ENCODE results near the gene MYO1G. TPM values are rescaled to one million over a fixed set of nuclear protein-coding genes. Genes with fewer than 3 reads are reported as not detected.
"Not testable (repeated sequence)": the region's sequence is repeated elsewhere in the genome, so short reads cannot be mapped to it uniquely, and the experiment has no call there.

The MYO1G gene
- total RNA-seq, 6 experiments from 2014 or later = 0.92 to 4.5 (median 2.0) TPM

- Histone ChIP-seq H3K27me3 (no peaks in the 10 kb centered on the region), H3K36me3 (no peaks in the 10 kb centered on the region), H3K9me3 (no peaks in the 10 kb centered on the region), H3K27ac (no peak overlapping the region), H3K4me1 (no peaks in the 10 kb centered on the region), H3K4me3 (no peak overlapping the region)
- ATAC-seq (no peak), DNase-seq (no peak)
- TF ChIP-seq CTCF (IDR thresholded peaks at IDR 0.05) = no peak
- no peak for TF ChIP-seq POLR2A (IDR thresholded peaks at IDR 0.05)
- intact Hi-C loops (cut with DNase I) = no loop called here
Observed at GRCh38 chr7:44943631-44944030, 35.2 kb downstream of the MYO1G start.

DNA sequence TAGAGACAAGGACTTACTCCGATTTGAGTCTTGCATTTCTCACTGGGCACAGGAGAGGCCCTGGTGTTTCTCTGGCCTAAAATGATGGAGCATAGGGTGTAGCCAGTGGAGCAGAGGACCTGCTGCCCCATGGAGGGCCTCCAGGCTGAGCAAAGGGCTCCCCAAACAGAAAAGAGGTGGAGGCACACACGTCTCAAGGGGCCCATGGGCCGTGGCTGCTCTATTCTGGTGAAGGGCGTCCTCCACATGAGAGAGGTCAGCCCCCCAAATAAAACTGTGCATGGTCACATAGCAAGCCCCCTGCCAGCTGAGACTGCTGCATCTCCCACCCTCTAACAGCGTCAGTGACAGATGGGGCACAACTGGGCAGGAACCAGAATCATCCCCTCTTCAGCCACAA, 41.4 kb downstream of the MYO1G start:
- no peak overlapping the region for H3K4me3 ChIP-seq
- no peaks in the 10 kb centered on the region for H3K4me1 ChIP-seq
- H3K27ac ChIP-seq = no peak overlapping the region
- 49% methylated on average over 3 of the region's 5 CpGs for WGBS (ENCODE audit: insufficient coverage, low coverage, low lambda C conversion rate, missing lambda C conversion rate)
- intact Hi-C loops (cut with DNase I) = no loop called here
- no peaks in the 10 kb centered on the region for H3K9me3 ChIP-seq
- no peaks in the 10 kb centered on the region for H3K36me3 ChIP-seq
- DNase-seq (no peak), ATAC-seq (no peak)
- no peak for TF ChIP-seq POLR2A (IDR thresholded peaks at IDR 0.05)
- no peak for TF ChIP-seq CTCF (IDR thresholded peaks at IDR 0.05)
- no peaks in the 10 kb centered on the region for H3K27me3 ChIP-seq

- TF ChIP-seq CTCF (IDR thresholded peaks at IDR 0.05) (no peak), POLR2A (IDR thresholded peaks at IDR 0.05) (no peak)
- no peak overlapping the region for H3K4me3 ChIP-seq
- no peaks in the 10 kb centered on the region for H3K4me1 ChIP-seq
- WGBS (ENCODE audit: insufficient coverage, low coverage, low lambda C conversion rate, missing lambda C conversion rate) = 48% methylated on average over 4 of the region's 5 CpGs
- intact Hi-C loops (cut with DNase I) = no loop called here
- no peak overlapping the region for H3K27ac ChIP-seq
- H3K27me3 ChIP-seq = no peaks in the 10 kb centered on the region
- ATAC-seq (no peak), DNase-seq (no peak)
- H3K9me3 ChIP-seq = no peaks in the 10 kb centered on the region
- H3K36me3 ChIP-seq = no peaks in the 10 kb centered on the region
Observed at GRCh38 chr7:44936322-44936721, 42.5 kb downstream of the MYO1G start.

DNA sequence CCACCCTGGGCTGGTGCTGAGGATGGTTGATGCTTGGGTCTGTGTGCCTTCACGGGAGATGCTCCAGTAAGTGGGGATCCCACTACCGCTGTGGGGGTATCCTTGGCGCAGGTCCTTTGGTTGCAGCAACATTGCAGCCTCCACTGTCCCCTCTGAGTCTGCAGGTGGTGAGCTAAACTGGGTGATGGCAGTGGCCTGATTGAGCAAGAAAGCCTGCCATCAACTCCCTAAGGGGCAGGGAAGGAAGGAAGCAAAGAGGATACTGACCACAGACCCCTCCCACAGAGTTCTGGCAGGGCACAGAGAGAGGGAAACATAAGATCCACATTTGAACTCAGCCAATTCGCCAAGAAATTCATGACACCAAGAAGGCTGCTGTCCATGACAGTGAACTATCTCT, 43.2 kb downstream of the MYO1G start:
- H3K9me3 ChIP-seq = no peaks in the 10 kb centered on the region
- no peak for ATAC-seq
- intact Hi-C loops (cut with DNase I) = no loop called here
- 65% methylated on average over 2 of the region's 4 CpGs for WGBS (ENCODE audit: insufficient coverage, low coverage, low lambda C conversion rate, missing lambda C conversion rate)
- DNase-seq = no peak
- H3K4me3 ChIP-seq = no peak overlapping the region
- H3K27ac ChIP-seq = no peak overlapping the region
- TF ChIP-seq POLR2A (IDR thresholded peaks at IDR 0.05) (no peak), CTCF (IDR thresholded peaks at IDR 0.05) (no peak)
- no peaks in the 10 kb centered on the region for H3K27me3 ChIP-seq
- H3K36me3 ChIP-seq = no peaks in the 10 kb centered on the region
- no peaks in the 10 kb centered on the region for H3K4me1 ChIP-seq

DNA sequence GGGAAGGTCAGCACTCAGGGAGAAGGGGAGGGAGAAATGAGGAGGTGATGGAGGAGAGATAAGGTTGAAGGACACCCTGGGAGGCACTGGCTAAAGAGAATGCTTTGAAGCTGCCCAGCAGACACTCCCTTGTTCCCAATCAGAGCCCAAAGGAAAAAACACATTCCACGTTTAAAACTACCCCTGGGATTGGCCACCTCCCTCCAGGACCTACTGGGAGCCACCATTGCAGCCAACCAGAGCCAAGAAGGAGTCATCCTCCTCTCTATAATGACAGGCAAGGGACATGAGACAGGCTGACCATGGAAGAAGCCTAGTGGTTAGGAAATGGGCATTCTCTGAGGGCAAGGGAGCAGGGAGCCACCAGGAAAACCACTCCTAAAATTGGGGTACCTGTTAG, 43.8 kb downstream of the MYO1G start:
- no peak for ATAC-seq
- Histone ChIP-seq H3K27ac (no peak overlapping the region), H3K27me3 (no peaks in the 10 kb centered on the region), H3K4me3 (no peak overlapping the region), H3K4me1 (no peaks in the 10 kb centered on the region), H3K9me3 (no peaks in the 10 kb centered on the region), H3K36me3 (no peaks in the 10 kb centered on the region)
- 33% methylated on average over 1 of the region's 1 CpG for WGBS (ENCODE audit: insufficient coverage, low coverage, low lambda C conversion rate, missing lambda C conversion rate)
- no peak for DNase-seq
- intact Hi-C loops (cut with DNase I) = no loop called here
- TF ChIP-seq POLR2A (IDR thresholded peaks at IDR 0.05) (no peak), CTCF (IDR thresholded peaks at IDR 0.05) (no peak)

DNA sequence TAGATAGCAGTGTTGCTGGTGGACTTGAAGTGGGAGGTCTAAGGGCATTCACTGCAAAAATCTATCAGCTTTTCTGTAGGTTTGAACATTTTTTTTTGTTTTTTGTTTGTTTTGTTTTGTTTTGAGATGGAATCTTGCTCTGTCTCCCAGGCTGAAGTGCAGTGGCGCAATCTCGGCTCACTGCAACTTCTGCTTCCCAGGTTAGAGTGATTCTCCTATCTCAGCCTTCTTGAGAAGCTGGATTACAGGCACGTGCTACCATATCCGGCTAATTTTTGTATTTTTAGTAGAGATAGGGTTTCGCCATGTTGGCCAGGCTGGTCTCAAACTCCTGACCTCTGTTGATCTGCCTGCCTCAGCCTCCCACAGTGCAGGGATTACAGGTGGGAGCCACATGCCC, 44.3 kb downstream of the MYO1G start:
- H3K4me3 ChIP-seq; ATAC-seq; intact Hi-C loops (cut with DNase I); H3K27ac ChIP-seq; DNase-seq; H3K27me3 ChIP-seq; H3K36me3 ChIP-seq; H3K4me1 ChIP-seq; H3K9me3 ChIP-seq: not testable (repeated sequence)
- 48% methylated on average over 5 of the region's 5 CpGs for WGBS (ENCODE audit: insufficient coverage, low coverage, low lambda C conversion rate, missing lambda C conversion rate)

Data from right lobe of liver (tissue), 6 donors.